Loucy (cell line): ENCODE data around the gene AIG1.

Experiments
- CTCF ChIP-seq: fragments of 200-600 bp; sonication (generic); conservative IDR thresholded peaks from 2 replicates; pipeline ENCODE4 v1.5.1; 2014; ENCODE audit warnings: mild to moderate bottlenecking, antibody characterized with exemption, low read length
- EZH2phosphoT487 ChIP-seq: fragments of 200-600 bp; IDR thresholded peaks from 2 replicates; pipeline ENCODE4 v1.6.1; 2018; ENCODE audit warnings: antibody characterized with exemption, mild to moderate bottlenecking, moderate library complexity, borderline replicate concordance

GRCh38 chr6:143322386-143322785 is 261.7 kb downstream of the AIG1 start:
- TF ChIP-seq EZH2phosphoT487: no peak
- TF ChIP-seq CTCF: no peak
